ENCODE data around the gene DGAT2.

Gene DGAT2

DNA sequence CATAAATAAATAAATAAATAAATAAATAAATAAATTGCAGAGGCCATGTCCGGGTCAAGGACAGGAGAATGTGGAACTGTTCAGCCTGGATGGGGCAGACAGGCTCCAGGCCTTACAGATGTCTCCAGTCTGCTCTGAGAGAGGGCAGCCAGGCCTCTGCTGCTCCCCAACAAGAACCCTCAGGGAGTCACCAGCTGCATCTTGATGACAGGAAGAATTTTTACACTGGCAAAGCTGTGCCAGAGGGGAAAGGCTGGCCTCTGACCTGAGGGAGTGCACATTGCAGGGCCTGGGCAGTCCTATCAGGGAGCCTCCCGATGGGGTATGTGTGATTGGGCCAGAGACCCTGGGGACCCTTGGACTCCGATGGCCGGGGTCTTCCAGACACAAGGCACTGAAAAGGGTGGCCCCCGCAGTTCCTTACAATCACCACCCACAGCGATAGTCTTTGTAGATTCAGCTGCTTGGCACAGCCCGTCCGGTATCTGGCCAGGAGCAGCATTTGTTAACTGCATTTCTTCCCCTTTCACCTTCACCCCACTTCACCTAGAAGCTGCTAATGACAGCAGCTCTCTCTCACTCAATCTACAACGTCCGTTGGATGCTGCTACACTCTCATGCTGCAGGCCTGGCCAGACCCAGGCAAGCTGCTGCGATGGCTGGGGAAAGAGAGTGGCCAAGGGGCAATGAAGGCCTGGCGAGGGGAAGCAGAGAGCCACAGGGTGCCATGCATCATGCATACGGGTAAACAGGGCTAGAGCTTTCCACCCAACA is 42.8 kb upstream of the DGAT2 start:
- TF ChIP-seq, protein P1, sequence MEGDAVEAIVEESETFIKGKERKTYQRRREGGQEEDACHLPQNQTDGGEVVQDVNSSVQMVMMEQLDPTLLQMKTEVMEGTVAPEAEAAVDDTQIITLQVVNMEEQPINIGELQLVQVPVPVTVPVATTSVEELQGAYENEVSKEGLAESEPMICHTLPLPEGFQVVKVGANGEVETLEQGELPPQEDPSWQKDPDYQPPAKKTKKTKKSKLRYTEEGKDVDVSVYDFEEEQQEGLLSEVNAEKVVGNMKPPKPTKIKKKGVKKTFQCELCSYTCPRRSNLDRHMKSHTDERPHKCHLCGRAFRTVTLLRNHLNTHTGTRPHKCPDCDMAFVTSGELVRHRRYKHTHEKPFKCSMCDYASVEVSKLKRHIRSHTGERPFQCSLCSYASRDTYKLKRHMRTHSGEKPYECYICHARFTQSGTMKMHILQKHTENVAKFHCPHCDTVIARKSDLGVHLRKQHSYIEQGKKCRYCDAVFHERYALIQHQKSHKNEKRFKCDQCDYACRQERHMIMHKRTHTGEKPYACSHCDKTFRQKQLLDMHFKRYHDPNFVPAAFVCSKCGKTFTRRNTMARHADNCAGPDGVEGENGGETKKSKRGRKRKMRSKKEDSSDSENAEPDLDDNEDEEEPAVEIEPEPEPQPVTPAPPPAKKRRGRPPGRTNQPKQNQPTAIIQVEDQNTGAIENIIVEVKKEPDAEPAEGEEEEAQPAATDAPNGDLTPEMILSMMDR (IDR thresholded peaks at IDR 0.05; ENCODE audit: borderline replicate concordance, control extremely low read depth, extremely low read depth, insufficient read depth, missing control alignments), result no peak
- DNase-seq (ENCODE audit: low spot score), result no peak
- in situ Hi-C loops (cut with MboI; ENCODE audit: low sequenced_read_pairs, unreplicated experiment), result no loop called here

DNA sequence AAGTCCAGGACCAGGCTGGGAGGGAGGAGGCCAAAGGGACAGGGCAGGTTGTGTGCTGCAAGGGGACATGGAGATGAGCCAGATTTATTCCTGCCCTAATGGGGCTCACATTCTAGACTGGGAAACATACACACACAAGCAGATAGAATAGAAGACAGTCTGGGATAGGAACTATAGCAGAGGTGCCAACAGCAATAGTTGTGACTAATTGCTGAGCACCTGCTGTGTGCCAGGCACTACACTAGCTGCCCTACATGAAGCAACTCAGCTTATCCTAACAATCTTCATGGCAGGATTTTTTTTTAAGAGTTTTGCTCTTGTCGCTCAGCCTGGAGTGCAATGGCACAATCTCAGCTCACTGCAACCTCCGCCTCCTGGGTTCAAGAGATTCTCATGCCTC is 39.6 kb upstream of the DGAT2 start:
- in situ Hi-C loops (cut with MboI; ENCODE audit: low sequenced_read_pairs, unreplicated experiment), result no loop called here
- TF ChIP-seq, protein P1 (IDR thresholded peaks at IDR 0.05; ENCODE audit: borderline replicate concordance, control extremely low read depth, extremely low read depth, insufficient read depth, missing control alignments), result no peak

DNA sequence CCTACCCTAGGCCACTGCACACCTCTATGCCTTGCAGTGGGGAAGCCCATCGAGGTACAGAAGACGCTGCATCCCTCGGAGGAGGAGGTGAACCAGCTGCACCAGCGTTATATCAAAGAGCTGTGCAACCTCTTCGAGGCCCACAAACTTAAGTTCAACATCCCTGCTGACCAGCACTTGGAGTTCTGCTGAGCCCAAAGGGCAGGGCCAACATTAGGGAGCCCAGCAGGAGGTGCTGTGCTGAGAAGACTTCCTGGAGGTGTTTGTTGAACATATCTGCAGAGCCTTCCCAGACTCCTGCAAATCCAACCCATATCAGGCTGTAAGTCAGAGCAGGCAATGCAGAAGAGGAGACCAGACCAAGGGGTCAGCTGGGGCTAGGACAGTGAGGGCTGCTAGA is 37.5 kb upstream of the DGAT2 start:
- in situ Hi-C loops (cut with MboI; ENCODE audit: low sequenced_read_pairs, unreplicated experiment), result no loop called here
- DNase-seq (ENCODE audit: low spot score), result no peak
- TF ChIP-seq, protein P1 (IDR thresholded peaks at IDR 0.05; ENCODE audit: borderline replicate concordance, control extremely low read depth, extremely low read depth, insufficient read depth, missing control alignments), result no peak

More for the DNA sequence above, 39.6 kb upstream of the DGAT2 start:
- DNase-seq (ENCODE audit: low spot score), result no peak

DNA sequence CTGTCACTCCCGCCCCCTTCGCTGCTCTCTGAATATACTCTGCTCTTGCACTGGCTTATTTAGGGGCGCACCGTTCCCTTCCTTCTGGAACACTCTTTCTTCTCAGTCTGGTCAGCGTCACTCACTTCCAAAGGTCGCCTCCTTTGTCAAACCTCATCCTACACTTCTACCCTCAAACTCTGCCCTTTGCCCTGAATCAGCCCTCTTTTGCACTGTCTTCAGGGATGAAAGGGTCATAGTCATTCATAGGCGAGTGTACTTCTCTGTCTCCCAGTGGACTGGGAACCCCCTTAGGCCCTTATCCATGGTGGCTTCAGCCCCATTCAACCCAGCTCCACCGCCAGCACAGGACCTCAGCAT is 35.5 kb upstream of the DGAT2 start:
- no peak for DNase-seq (ENCODE audit: low spot score)
- in situ Hi-C loops (cut with MboI; ENCODE audit: low sequenced_read_pairs, unreplicated experiment), result no loop called here
- TF ChIP-seq, protein P1 (IDR thresholded peaks at IDR 0.05; ENCODE audit: borderline replicate concordance, control extremely low read depth, extremely low read depth, insufficient read depth, missing control alignments), result no peak

DNA sequence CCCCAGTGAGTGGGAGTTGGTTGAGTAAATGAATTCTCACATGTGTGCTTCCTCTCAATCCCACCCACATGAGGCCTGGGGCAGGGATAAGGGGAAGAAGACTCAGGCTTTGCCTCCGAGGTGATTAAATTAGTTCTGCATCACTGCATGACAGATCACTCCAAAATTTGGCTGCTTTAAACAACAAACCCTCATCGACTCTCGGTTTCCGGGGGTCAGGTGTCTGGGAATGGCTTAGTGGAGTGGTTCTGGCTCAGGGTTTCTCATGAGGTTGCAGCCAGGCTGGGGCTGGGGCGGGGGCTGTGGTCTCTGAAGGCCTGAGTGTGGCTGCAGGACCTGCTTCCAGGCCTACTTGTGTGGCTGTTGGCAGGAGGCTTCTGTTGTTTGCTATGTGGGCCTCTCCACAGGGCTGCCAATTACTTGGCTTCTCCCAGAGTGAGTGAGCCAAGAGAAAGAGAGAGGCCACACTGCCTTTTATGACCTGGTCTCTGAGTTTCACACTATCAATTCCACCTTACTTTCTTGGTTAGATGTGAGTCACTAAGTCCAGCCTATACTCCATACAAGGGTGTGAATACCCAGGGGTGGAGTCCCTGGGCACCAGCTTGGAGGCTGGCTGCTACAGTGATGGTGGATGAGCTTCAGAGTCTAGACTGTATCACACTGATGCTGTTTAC is 35.0 kb upstream of the DGAT2 start:
- no peak for DNase-seq (ENCODE audit: low spot score)
- TF ChIP-seq, protein P1 (IDR thresholded peaks at IDR 0.05; ENCODE audit: borderline replicate concordance, control extremely low read depth, extremely low read depth, insufficient read depth, missing control alignments), result no peak

DNA sequence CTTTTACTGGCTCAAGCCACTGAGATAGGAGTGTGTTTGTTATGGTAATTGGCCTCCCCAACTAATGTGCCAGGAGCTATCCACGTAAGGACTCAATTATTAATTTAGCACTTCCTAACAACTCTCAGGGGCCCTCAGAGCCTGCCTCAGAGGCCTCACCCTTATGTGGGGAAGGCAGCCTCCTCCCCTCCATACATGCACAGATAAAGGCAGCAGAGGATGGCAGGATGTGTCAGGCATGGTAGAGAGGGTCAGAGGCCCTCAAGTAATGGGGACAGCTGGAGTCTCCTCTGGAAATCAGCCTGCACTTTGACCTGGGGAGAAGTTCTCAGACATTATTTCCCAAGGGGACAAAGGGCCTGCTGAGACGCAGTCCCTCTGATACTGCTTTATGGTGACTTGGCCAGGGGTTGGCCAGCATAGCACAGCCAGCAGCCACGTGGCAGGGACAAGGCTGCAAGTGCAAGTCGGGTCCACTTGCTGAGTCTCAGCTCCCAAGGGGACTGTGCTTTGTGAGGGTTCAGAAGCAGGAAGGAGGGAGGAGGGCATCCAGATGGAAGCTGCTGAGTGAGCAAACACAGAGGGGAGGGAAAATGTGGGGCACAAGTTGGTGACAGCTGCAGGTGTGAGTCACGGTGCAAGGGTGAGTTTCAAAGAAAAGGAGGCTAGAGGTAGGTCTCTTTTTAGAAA is 33.9 kb upstream of the DGAT2 start:
- in situ Hi-C loops (cut with MboI; ENCODE audit: low sequenced_read_pairs, unreplicated experiment), result no loop called here
- DNase-seq (ENCODE audit: low spot score), result no peak
- TF ChIP-seq, protein P1 (IDR thresholded peaks at IDR 0.05; ENCODE audit: borderline replicate concordance, control extremely low read depth, extremely low read depth, insufficient read depth, missing control alignments), result no peak

More for the DNA sequence above, 35.0 kb upstream of the DGAT2 start:
- in situ Hi-C loops (cut with MboI; ENCODE audit: low sequenced_read_pairs, unreplicated experiment), result no loop called here

Data from GM13976 (cell line).